GM19372 (cell line): ENCODE data around the gene TMEM43.

Source experiments
- ATAC-seq: cut with Tn5 transposase; IDR thresholded peaks from one replicate; pipeline ENCODE4 v1.9.1; 2021; ENCODE audit warnings: mild to moderate bottlenecking, low read depth, moderate library complexity; ENCODE audit not compliant: unreplicated experiment

Gene TMEM43

DNA sequence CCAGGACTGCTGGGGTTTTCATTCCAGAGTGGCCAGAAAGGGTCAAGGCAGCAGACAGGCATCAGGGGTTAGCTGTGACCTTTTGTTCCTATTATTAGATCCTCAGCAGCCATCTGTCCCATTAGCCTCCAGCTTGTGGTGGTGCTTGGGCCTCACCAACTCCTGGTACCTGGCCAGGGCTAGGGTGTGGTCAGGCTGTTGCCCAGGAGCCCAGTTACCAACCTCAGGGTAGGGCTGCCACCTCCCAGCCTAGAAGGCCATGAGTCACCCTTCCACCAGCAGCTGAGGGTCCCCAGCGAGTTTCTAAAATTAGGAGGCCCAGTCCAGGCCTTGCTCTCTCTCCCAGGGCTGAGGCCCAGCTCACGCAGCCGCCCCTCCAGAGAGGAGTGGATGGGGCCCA lies 12.2 kb downstream of the TMEM43 start:
- ATAC-seq = no peak

DNA sequence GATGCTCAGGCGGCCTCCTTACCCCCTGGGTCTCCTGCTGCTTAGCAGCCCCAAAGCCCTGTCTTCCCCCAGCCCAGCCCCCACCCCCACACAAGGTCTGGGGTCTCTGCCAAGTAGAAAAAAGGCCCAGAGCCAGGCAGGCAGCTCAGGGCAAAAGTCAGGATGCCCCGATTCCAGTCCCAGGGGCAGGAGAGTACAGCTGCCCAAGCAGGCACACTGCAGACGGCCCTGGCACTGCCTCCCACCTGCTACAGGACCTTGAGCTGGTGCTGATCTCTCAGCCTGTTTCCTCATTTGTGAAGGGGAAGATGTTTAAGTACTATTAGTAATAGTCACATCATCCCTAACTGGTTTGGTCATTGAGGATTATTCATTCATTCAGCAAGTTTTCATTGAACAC lies 12.6 kb downstream of the TMEM43 start:
- ATAC-seq = no peak

DNA sequence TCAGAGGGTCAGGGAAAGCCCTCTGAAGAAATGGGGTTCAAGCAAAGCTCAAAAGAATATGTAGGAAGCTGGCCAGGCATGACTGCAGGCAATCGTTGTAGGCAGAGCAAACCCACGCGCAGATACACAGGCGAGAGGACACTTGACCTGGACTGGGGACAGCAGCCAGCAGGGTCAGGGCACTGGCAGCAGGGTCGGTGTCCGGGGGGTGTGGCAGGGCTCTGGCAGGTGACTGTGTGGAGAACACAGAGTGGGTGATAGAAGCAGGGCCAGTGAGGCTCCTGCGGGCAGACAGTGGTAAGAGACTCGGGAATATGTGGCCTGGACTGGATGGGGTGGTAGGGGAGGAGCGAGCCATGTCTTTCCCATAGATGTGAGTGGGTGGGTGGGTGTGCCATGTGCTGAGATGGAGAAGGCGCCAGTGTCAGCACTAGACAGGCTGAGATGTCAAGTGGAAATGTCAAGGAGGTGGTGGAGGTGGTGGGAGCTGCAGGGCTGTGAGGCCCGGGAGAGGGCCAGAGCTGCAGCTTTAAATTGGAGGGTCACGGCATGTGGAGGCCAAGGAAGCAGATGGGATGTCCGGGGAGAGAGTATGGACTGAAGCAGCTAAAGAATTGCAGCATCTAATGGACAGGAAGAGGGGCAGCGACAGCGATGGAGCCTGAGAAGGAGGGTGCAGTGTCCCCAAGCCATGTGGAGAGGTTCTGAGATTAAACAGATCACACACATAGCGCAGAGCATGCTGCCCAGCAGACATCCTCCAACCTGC lies 13.4 kb downstream of the TMEM43 start:
- ATAC-seq = no peak

GRCh38 chr3:14138878-14139655 lies 14.2 kb downstream of the TMEM43 start:
- ATAC-seq = no peak

DNA sequence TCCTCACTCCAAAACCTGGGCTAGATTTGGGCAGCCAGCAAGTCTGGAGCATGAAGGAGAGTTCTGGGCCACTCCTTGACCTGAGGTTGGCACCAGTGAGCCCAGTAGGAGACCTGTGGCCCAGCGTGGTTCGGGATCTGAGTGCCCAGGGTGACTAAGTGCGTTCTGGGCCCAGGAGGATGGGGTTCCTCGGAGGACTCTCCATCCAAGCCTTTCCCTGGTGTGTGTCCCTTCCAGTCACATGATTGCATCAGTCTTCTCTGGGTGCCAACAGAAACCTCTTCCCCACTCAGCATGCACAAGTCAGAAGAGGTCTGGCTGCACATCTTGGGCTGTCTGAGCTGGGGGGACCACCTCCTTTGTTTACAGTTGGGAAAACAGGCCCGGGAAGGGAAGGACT lies 14.9 kb downstream of the TMEM43 start:
- ATAC-seq = no peak

GRCh38 chr3:14140668-14141067 lies 15.8 kb downstream of the TMEM43 start:
- ATAC-seq = no peak

DNA sequence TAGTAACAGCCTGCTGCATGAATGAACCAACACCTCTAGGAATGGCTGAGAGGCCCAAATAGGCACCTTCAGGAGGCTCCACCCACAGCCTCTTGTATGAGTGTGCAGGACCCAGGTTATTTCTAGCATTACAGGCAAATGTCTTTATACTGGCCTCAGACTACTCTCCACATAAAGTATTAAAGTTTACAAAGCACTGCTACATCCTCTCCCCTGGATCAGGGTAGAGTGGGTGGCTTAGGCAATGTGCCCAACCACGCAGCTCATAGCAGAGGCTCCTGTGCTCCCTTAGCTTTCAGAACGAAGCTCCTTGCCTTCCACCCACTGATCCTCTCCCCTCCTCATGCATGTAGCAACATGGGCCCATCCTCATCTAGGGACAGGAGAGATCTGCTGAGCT lies 16.3 kb downstream of the TMEM43 start:
- ATAC-seq = no peak

DNA sequence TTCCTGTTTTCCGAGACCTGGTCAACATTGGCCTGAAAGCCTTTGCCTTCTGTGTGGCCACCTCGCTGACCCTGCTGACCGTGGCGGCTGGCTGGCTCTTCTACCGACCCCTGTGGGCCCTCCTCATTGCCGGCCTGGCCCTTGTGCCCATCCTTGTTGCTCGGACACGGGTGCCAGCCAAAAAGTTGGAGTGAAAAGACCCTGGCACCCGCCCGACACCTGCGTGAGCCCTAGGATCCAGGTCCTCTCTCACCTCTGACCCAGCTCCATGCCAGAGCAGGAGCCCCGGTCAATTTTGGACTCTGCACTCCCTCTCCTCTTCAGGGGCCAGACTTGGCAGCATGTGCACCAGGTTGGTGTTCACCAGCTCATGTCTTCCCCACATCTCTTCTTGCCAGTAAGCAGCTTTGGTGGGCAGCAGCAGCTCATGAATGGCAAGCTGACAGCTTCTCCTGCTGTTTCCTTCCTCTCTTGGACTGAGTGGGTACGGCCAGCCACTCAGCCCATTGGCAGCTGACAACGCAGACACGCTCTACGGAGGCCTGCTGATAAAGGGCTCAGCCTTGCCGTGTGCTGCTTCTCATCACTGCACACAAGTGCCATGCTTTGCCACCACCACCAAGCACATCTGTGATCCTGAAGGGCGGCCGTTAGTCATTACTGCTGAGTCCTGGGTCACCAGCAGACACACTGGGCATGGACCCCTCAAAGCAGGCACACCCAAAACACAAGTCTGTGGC lies 16.9 kb downstream of the TMEM43 start:
- ATAC-seq = no peak

DNA sequence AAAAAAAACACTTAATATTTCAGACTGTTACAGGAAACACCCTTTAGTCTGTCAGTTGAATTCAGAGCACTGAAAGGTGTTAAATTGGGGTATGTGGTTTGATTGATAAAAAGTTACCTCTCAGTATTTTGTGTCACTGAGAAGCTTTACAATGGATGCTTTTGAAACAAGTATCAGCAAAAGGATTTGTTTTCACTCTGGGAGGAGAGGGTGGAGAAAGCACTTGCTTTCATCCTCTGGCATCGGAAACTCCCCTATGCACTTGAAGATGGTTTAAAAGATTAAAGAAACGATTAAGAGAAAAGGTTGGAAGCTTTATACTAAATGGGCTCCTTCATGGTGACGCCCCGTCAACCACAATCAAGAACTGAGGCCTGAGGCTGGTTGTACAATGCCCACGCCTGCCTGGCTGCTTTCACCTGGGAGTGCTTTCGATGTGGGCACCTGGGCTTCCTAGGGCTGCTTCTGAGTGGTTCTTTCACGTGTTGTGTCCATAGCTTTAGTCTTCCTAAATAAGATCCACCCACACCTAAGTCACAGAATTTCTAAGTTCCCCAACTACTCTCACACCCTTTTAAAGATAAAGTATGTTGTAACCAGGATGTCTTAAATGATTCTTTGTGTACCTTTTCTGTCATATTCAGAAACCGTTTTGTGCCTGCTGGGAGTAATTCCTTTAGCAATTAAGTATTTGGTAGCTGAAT lies 17.9 kb downstream of the TMEM43 start:
- ATAC-seq = no peak

- no peak for ATAC-seq
These were observed 18.7 kb downstream of the TMEM43 start for GRCh38 chr3:14143271-14144225.

- ATAC-seq = peak; percentile 94
These were observed 19.7 kb downstream of the TMEM43 start for GRCh38 chr3:14144423-14145075.

DNA sequence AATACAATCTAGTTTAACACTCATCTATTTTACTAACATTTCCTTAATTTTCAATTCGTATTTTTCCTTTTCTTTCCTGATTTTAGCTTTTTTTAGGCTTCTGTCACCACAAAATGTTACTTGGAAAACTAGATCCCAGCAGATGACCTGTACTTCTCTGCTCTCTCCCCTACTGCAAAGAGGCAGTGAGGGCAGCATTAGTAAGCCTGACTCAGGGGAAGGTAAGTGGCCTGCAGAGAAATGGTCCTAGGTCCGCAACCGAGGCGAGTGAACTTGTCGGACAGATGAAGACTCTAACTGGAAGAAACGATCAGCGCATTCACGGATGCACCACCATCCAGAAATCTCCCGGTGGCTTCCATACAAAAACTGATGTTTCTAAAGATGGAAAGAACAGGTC lies 20.4 kb downstream of the TMEM43 start:
- no peak for ATAC-seq

DNA sequence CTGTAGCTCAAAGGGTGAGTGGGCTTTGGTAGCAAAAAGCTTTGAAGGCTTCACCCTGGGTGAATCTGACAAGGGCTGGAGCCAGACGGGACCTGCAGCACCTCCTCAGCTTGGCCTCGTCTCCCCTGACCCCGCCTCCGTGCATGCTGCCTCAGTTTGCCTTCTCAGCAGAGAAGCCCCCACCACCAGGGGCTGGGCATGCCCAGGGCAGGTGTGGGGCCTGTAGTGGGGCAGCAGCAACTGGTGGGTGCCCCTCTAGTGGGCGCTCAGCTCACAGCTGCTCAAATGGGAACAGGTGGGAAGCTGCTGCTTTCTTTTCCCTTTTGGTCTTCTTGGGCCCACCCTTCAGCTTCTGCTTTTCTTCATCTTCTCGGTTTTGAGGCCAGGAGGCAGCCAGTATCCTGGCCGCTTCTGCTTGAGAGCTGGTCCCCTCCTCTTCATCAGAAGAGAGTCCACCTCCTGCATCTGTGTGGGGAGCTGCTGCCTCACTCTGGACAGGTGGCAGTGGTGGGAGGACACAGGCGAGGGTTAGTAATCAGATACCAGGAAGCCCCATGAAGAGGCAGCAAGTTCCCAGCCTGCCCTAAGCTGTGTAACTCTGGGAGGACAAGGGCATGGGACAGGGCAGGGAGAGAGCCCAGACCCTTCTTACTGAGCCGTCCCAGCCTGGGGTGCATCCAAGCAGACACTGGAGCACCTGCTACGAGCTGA lies 21.0 kb downstream of the TMEM43 start:
- ATAC-seq = no peak

GRCh38 chr3:14146381-14147065 lies 21.7 kb downstream of the TMEM43 start:
- ATAC-seq = no peak

DNA sequence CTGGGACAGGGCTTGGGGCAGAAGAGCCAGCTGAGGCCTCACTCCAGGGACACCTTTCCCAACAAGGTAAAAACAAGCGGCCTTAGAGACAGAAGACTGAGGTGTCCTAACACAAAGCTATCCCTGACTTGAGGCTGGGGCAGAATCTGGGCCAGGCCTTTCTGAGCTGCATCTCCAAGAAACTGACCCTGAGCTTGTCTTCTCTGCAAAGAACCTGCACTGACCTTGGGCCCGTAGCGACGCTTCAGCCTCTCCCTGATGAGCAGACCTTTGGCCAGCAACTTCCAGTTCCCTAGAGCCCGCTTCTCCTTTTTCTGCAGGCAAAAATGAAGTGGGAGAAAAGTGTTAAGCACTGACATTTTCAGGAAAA lies 22.2 kb downstream of the TMEM43 start:
- no peak for ATAC-seq

- ATAC-seq = no peak
These were observed 22.8 kb downstream of the TMEM43 start for GRCh38 chr3:14147617-14148016.

- ATAC-seq = no peak
These were observed 23.5 kb downstream of the TMEM43 start for GRCh38 chr3:14148041-14148985.
